Fibroblast of gingiva (primary cell): ENCODE data around the gene PARD3.
A peak's percentile ranks its signal among the peaks of the same experiment; 100 is the strongest.

Source experiments
- DNase-seq: peaks from one replicate; pipeline ENCODE4 v3.0.0-alpha.2; 2011; ENCODE audit warnings: low read depth

PARD3 gene

GRCh38 chr10:34423673-34424625 lies 391.1 kb downstream of the PARD3 start:
- peak; percentile 66 for DNase-seq

GRCh38 chr10:34420795-34421194 lies 394.3 kb downstream of the PARD3 start:
- no peak for DNase-seq

GRCh38 chr10:34420273-34420672 lies 394.8 kb downstream of the PARD3 start:
- DNase-seq: no peak

- DNase-seq: no peak
Observed at GRCh38 chr10:34415039-34415438, 400.1 kb downstream of the PARD3 start.

- DNase-seq: no peak
Observed at GRCh38 chr10:34413756-34414587, 401.1 kb downstream of the PARD3 start.

GRCh38 chr10:34413214-34413613 lies 401.9 kb downstream of the PARD3 start:
- no peak for DNase-seq

- no peak for DNase-seq
Observed at GRCh38 chr10:34408956-34409355, 406.1 kb downstream of the PARD3 start.

GRCh38 chr10:34408381-34408780 lies 406.7 kb downstream of the PARD3 start:
- no peak for DNase-seq

GRCh38 chr10:34407324-34407805 lies 407.7 kb downstream of the PARD3 start:
- no peak for DNase-seq

GRCh38 chr10:34406463-34407323 lies 408.4 kb downstream of the PARD3 start:
- DNase-seq: no peak

GRCh38 chr10:34405611-34406462 lies 409.3 kb downstream of the PARD3 start:
- no peak for DNase-seq

GRCh38 chr10:34403512-34403911 lies 411.6 kb downstream of the PARD3 start:
- no peak for DNase-seq

- DNase-seq: no peak
Observed at GRCh38 chr10:34400075-34400474, 415.0 kb downstream of the PARD3 start.

GRCh38 chr10:34399013-34399412 lies 416.1 kb downstream of the PARD3 start:
- DNase-seq: no peak

GRCh38 chr10:34397324-34397723 lies 417.8 kb downstream of the PARD3 start:
- DNase-seq: peak; percentile 68

GRCh38 chr10:34396663-34397062 lies 418.4 kb downstream of the PARD3 start:
- no peak for DNase-seq

- peak; percentile 3 for DNase-seq
Observed at GRCh38 chr10:34392641-34393170, 422.4 kb downstream of the PARD3 start.

- peak; percentile 6 for DNase-seq
Observed at GRCh38 chr10:34391168-34391567, 423.9 kb downstream of the PARD3 start.

- no peak for DNase-seq
Observed at GRCh38 chr10:34389801-34390200, 425.3 kb downstream of the PARD3 start.

- DNase-seq: no peak
Observed at GRCh38 chr10:34386921-34387320, 428.2 kb downstream of the PARD3 start.

- no peak for DNase-seq
Observed at GRCh38 chr10:34384372-34384771, 430.7 kb downstream of the PARD3 start.
